GM23338 (cell line): Measurements from ENCODE around the gene GRK5.

ENCODE experiments used
- POLR2AphosphoS5 ChIP-seq: IDR thresholded peaks from 2 replicates; pipeline ENCODE4 v1.6.1; 2016; ENCODE audit warnings: antibody characterized with exemption, low read depth
- TF ChIP-seq, protein P1 (sequence below), 2 experiments: fragments of 200-600 bp in 1 of 2; sonication (generic) in 1 of 2; conservative IDR thresholded peaks; 2 replicates each; pipeline versions ENCODE4 v1.5.1 to v1.6.1; 2016 to 2017; ENCODE audit warnings: antibody characterized with exemption in 2 of 2, low read depth in 2 of 2, mild to moderate bottlenecking in 2 of 2, moderate library complexity in 1 of 2

DNA sequence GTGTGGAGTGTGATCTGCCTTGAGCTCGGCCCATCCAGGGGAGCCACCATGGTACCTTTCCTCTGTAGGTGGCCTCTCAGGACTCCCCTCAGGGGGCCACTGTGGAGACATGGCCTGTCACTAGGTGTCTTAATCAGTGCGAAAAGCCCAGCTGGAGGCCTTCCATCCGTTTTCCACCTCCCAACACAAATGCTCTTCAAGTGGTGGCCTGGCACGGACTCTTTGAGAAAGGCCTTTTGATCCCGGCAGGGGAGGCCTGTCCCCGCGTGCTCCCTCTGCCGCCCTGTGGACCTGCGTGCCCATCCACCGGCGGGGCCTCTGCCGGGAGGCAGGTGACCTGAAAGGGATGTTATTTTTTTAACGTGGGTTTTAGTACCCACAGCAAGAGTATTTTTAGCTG, 185.6 kb downstream of the GRK5 start:
- TF ChIP-seq, protein P1, sequence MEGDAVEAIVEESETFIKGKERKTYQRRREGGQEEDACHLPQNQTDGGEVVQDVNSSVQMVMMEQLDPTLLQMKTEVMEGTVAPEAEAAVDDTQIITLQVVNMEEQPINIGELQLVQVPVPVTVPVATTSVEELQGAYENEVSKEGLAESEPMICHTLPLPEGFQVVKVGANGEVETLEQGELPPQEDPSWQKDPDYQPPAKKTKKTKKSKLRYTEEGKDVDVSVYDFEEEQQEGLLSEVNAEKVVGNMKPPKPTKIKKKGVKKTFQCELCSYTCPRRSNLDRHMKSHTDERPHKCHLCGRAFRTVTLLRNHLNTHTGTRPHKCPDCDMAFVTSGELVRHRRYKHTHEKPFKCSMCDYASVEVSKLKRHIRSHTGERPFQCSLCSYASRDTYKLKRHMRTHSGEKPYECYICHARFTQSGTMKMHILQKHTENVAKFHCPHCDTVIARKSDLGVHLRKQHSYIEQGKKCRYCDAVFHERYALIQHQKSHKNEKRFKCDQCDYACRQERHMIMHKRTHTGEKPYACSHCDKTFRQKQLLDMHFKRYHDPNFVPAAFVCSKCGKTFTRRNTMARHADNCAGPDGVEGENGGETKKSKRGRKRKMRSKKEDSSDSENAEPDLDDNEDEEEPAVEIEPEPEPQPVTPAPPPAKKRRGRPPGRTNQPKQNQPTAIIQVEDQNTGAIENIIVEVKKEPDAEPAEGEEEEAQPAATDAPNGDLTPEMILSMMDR (conservative IDR thresholded peaks at IDR 0.05; ENCODE audit: low read depth in 2 of 2), result no peak
- TF ChIP-seq POLR2AphosphoS5, result no peak
